Fibroblast of the aortic adventitia (primary cell): ENCODE results near the gene EZR. TPM values are rescaled to one million over a fixed set of nuclear protein-coding genes. Genes with fewer than 3 reads are reported as not detected.

Source experiments
- DNase-seq: peaks from one replicate; pipeline ENCODE4 v3.0.0-alpha.2; 2010; ENCODE audit warnings: low read depth
- H3K4me3 ChIP-seq: 2 replicates; pipeline ENCODE4 v1.5.1; 2011; ENCODE audit warnings: low read depth, mild to moderate bottlenecking, control low read depth, low read length, moderate library complexity
- CTCF ChIP-seq: IDR thresholded peaks from 2 replicates; pipeline ENCODE4 v1.5.1; 2011; ENCODE audit warnings: mild to moderate bottlenecking, low read length, control low read depth, inconsistent platforms; ENCODE audit not compliant: insufficient read depth
- total RNA-seq: library from RNA; depleted of rRNA; stranded (reverse); fragments of >200 nt; gene quantifications from 2 replicates; pipeline ENCODE4 v1.2.3, GENCODE V29; 2012; ENCODE audit warnings: low replicate concordance

The EZR gene
- total RNA-seq, 1 donor: 41.3 TPM

GRCh38 chr6:158785036-158785435 lies 34.1 kb downstream of the EZR start:
- TF ChIP-seq CTCF: no peak
- H3K4me3 ChIP-seq: no peak overlapping the region
- no peak for DNase-seq

- no peak for TF ChIP-seq CTCF
- H3K4me3 ChIP-seq: no peak overlapping the region
- no peak for DNase-seq
Observed at GRCh38 chr6:158784505-158784904, 34.7 kb downstream of the EZR start.

- no peak overlapping the region for H3K4me3 ChIP-seq
- TF ChIP-seq CTCF: no peak
- DNase-seq: no peak
Observed at GRCh38 chr6:158783851-158784250, 35.3 kb downstream of the EZR start.

- TF ChIP-seq CTCF: no peak
- DNase-seq: no peak
- H3K4me3 ChIP-seq: no peak overlapping the region
Observed at GRCh38 chr6:158783167-158783450, 36.1 kb downstream of the EZR start.

GRCh38 chr6:158782432-158783166 lies 36.6 kb downstream of the EZR start:
- H3K4me3 ChIP-seq: no peak overlapping the region
- no peak for DNase-seq
- TF ChIP-seq CTCF: no peak

GRCh38 chr6:158781692-158782373 lies 37.3 kb downstream of the EZR start:
- no peak overlapping the region for H3K4me3 ChIP-seq
- no peak for DNase-seq
- TF ChIP-seq CTCF: no peak
